A204.1 (cell line): ENCODE data around the gene PRDM8.
"Not testable (repeated sequence)": the region's sequence is repeated elsewhere in the genome, so short reads cannot be mapped to it uniquely, and the experiment has no call there.

Experiments used
- FAIRE-seq: peaks from 2 replicates; lab custom pipeline; 2012; peaks lifted over from hg19 to GRCh38; lab: Jason Lieb, UNC

Gene PRDM8

DNA sequence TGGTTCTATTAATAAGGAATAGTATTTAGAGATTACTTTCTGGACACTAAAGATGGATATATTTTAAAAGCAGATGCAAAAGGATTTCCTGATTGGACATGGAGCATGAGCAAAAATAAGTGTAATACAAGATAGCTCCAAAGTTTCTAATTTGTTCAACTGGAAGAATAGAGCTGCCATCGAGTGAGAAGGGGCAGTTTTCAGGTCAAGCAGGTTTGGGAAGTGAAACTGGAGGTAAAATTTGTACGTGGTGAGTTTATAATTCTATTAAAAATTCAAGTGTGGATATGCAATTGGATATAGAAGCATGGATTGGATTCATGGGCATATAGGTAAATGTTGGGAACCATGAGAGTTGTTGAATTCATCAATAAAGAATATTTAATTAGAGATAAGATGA, 31.8 kb downstream of the PRDM8 start:
- no peak for FAIRE-seq

DNA sequence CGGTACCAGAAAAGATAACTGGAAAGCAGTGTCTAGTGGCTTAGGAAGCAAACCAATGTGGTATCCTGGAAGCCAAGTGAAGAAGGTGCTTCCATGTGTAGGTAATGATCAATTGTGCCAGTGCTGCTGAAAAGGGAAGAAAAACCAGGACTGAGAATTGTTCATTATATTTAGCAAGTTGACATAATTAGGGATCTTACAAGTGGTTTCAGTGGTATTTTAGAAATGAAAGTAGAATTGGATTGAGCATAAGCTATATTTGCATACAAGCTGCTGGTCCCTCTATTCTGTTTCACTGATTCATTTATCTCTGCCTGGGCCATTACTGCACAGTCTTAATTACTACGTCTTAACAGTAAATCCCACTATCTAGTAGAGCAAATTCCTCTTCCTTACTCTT, 32.3 kb downstream of the PRDM8 start:
- FAIRE-seq: no peak

GRCh38 chr4:80231180-80231579, 33.9 kb downstream of the PRDM8 start:
- no peak for FAIRE-seq

DNA sequence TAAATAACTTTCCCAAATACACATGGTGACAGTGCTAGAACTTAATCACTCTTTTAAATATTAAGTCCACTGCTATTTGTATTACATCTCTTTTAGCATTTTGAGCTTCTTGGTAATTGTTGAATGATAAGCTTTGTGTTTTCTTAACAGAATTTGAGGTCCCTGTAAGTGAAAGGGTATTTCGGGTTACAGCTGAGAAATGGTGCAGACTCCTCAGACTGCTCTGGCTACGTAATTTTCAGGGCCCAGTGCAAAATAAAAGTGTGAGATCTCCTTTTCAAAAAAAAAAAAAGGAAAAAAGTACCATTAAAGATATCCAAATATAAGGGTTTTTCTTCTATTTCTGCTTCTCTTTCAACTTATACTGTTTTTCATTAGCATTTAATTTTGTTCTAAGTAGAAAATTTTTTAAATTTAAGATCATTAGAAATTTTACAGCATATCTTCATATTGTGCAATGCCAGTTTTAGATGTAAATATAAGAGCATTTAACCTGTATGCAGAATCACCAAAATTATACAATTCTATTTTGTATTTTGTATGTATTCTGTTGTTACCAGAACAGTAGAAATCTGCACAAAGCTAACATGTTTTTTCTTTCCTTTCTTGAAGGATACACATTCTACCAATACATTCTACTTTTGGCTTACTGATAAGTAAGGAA, 35.5 kb downstream of the PRDM8 start:
- no peak for FAIRE-seq

DNA sequence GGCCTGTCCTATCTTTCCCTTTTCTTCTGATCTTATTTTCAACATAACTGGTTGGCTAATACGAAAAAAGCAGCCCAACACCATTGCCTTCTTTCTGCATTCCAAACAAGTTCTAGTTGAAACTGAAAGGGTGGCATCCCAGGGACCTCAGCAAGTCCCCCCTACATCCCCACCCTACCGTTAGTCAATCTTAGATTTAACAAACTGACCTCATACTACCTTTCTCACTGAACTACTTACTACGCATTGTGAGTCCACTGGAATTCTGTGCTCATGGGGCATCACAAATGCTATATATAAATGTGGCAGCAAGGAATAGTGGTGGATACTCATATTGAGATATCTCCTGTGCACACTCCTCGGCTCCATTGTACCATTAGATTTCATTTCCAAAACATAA, 36.1 kb downstream of the PRDM8 start:
- FAIRE-seq: no peak

DNA sequence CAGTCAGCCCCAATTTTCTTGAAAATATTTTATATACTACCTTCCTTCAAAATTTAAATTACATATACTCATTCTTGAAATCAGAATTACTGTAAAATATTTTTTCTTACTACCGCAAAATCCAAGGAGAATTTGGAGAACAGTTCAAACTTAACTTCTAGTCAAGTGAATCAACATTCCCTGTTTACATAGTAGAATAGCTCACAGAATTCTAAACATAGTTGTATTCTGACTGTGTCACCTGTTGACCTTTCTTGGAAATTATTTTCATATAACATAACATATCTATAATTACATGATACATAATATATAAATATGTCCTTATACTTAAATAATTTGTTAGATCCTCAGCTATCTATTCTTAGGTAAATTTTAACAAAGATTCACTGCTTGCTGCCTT, 38.1 kb downstream of the PRDM8 start:
- FAIRE-seq: no peak

- FAIRE-seq: no peak
These were observed 40.7 kb downstream of the PRDM8 start for GRCh38 chr4:80237992-80238391.

GRCh38 chr4:80239480-80240150, 42.3 kb downstream of the PRDM8 start:
- FAIRE-seq: no peak

GRCh38 chr4:80240976-80241375, 43.7 kb downstream of the PRDM8 start:
- FAIRE-seq: no peak

DNA sequence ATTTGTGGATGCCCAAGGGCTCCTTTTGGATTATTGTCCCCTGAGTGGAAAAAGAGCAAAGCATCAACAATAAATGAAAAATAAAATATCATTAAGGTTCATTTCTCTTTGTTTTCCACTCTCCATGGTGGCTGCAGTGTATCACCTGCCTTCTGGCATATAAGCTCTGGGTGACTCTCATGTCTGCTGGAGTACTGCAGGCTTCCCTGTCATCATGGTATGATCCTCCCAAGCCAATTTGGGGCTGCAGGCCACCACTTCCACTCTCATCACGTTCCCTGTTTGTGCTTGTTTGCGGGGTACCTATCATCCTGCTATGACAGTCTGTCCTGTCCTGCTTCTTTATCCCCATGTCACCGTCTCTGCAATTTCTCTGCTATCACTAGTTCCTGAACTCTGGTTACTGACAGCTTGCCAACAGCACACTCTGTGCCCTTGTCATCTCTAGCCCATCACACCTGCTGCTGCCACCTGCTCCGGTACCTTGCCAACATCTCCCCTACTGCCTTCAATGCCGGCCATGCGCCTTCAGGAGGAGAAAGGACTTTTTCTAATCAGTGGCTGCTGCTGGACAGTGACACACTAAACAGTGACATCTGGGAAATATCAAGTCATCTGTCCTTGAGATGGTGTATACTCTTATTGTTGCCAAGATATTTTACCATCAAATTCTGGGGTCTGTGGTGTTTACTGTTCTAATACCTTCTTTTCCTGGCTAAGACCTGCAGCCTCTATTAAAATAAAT, 46.1 kb downstream of the PRDM8 start:
- no peak for FAIRE-seq

- not testable (repeated sequence) for FAIRE-seq
These were observed 50.2 kb downstream of the PRDM8 start for GRCh38 chr4:80247484-80247883.

DNA sequence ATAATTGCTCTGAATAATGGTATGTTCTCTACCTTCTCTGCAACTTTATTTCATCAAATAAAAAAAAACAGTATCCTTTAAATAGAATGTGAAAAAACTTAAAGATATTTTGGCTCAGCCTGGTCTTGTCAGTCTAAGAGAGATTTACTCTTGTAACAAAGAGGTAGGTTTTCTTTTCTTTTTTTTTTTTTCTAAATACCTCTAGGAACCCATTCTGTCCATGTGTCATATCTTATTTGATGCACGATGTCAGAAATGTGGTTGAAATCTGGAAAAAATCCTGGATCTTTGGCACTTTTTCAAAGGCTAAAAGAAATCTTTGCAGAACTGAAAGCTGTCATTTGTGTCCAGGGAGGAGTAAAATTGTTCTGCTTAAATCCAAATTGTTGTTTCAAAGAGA, 51.8 kb downstream of the PRDM8 start:
- FAIRE-seq: no peak

- no peak for FAIRE-seq
These were observed 55.1 kb downstream of the PRDM8 start for GRCh38 chr4:80252427-80252826.

DNA sequence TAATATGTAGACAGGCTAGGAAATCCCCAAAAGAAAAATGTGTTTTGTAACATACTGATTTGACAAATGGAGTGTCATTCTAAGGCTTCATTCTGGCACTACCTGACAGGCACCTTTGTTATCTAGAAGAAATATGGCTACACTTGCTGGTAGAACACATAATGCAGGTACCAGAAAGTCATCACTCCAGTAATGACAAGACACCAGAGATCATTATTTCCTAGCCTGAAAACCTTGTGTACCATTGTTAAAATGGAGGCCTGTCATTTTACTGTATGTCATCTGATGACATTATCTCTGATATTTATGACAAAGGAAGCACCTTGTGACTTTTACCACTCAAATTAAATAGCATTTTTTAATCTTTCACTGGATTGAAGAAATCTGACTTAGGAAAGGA, 55.6 kb downstream of the PRDM8 start:
- no peak for FAIRE-seq

DNA sequence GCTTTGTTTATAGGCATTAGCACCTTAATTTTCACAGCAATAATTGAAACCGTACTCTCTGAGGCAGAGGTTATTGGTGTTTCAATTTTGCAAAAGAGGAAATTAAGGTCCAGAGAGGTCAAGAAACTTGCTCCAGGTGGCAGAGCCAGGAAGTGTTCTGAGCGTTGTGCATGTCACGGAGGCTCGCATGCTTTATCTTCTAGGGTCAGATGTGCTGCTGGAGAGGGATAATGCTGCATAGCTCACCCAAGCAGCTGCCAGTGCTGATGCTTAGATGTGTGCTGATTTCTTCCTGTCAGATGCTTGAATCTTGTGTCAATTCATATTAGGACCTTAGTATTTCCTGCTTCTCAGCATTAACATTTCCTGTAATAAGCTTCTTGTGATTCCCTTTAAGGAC, 56.2 kb downstream of the PRDM8 start:
- no peak for FAIRE-seq
